Measurements from ENCODE around the gene KIAA1671. TPM values are rescaled to one million over a fixed set of nuclear protein-coding genes. Genes with fewer than 3 reads are reported as not detected.

The KIAA1671 gene
- total RNA-seq, 1 donor from 2014 or later, result 8.3 TPM

DNA sequence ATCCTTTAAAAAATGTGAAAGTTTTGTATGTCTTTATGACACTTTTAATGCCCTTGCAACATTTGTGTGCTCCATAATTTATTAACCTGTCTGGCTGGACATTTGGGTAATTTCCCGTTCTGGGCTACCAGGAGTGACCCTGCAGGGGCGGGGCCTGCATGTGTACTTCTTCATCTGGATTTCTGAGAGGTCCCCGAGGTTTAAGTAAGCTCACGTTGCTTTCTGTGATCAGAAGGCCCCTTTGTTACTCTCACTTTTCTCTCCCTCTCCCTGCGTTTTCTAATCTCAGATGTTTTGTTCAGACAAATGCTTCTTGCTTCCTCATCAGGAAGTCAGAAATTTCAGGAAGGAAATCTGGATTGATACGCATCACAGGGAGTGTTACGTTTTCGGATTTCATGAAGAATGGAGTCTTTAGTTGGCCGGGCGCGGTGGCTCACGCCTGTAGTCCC lies 168.3 kb downstream of the KIAA1671 start:
- no peak overlapping the region for H3K27ac Mint-ChIP-seq (ENCODE audit: unreplicated experiment)
- TF ChIP-seq CTCF (IDR thresholded peaks at IDR 0.05), result no peak
- H3K9me3 Mint-ChIP-seq (ENCODE audit: unreplicated experiment), result no peaks in the 10 kb centered on the region
- peaks cover 7% of the 10 kb centered on the region for H3K4me1 Mint-ChIP-seq (ENCODE audit: unreplicated experiment)
- no peak for DNase-seq (ENCODE audit: extremely low spot score, unreplicated experiment)
- no peak overlapping the region for H3K4me3 Mint-ChIP-seq (ENCODE audit: unreplicated experiment)
- peaks cover 10% of the 10 kb centered on the region for H3K27me3 Mint-ChIP-seq (ENCODE audit: unreplicated experiment)
- H3K36me3 Mint-ChIP-seq (ENCODE audit: unreplicated experiment), result no peaks in the 10 kb centered on the region

GRCh38 chr22:25122136-25122764 lies 169.7 kb downstream of the KIAA1671 start:
- Mint-ChIP-seq H3K9me3 (ENCODE audit: unreplicated experiment) (no peaks in the 10 kb centered on the region), H3K27ac (ENCODE audit: unreplicated experiment) (no peak overlapping the region), H3K4me1 (ENCODE audit: unreplicated experiment) (peaks cover 7% of the 10 kb centered on the region), H3K27me3 (ENCODE audit: unreplicated experiment) (peaks cover 10% of the 10 kb centered on the region), H3K4me3 (ENCODE audit: unreplicated experiment) (no peak overlapping the region), H3K36me3 (ENCODE audit: unreplicated experiment) (no peaks in the 10 kb centered on the region)
- no peak for TF ChIP-seq CTCF (IDR thresholded peaks at IDR 0.05)
- no peak for DNase-seq (ENCODE audit: extremely low spot score, unreplicated experiment)

DNA sequence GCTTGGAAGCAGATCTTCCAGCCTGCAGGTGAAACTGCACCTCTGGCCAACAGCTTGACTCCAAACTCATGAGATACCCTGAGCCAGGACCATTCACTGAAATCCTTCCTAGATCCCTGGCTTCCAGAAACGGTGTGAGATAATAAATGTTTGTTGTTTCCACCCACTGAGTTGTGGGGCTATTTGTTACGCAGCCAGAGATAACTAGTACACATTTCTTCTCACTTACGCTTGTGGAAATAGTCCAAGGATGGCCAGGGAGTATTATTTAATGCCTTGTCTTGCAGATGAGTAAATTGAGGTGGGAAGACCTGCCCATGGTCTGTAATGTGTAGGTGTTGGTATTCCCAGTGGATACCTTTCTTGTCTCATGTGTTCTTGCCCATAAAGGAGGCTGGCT lies 171.2 kb downstream of the KIAA1671 start:
- Mint-ChIP-seq H3K4me1 (ENCODE audit: unreplicated experiment) (peaks cover 7% of the 10 kb centered on the region), H3K27me3 (ENCODE audit: unreplicated experiment) (peaks cover 11% of the 10 kb centered on the region)

GRCh38 chr22:25125693-25126357 lies 173.3 kb downstream of the KIAA1671 start:
- H3K9me3 Mint-ChIP-seq (ENCODE audit: unreplicated experiment), result no peaks in the 10 kb centered on the region
- H3K4me3 Mint-ChIP-seq (ENCODE audit: unreplicated experiment), result no peak overlapping the region
- H3K36me3 Mint-ChIP-seq (ENCODE audit: unreplicated experiment), result no peaks in the 10 kb centered on the region
- TF ChIP-seq CTCF (IDR thresholded peaks at IDR 0.05), result no peak
- no peak overlapping the region for H3K27ac Mint-ChIP-seq (ENCODE audit: unreplicated experiment)
- DNase-seq (ENCODE audit: extremely low spot score, unreplicated experiment), result no peak
- H3K4me1 Mint-ChIP-seq (ENCODE audit: unreplicated experiment), result no peaks in the 10 kb centered on the region
- H3K27me3 Mint-ChIP-seq (ENCODE audit: unreplicated experiment), result peaks cover 6% of the 10 kb centered on the region

More for the DNA sequence above, 171.2 kb downstream of the KIAA1671 start:
- no peak for DNase-seq (ENCODE audit: extremely low spot score, unreplicated experiment)
- Mint-ChIP-seq H3K9me3 (ENCODE audit: unreplicated experiment) (no peaks in the 10 kb centered on the region), H3K36me3 (ENCODE audit: unreplicated experiment) (no peaks in the 10 kb centered on the region), H3K27ac (ENCODE audit: unreplicated experiment) (no peak overlapping the region), H3K4me3 (ENCODE audit: unreplicated experiment) (no peak overlapping the region)
- no peak for TF ChIP-seq CTCF (IDR thresholded peaks at IDR 0.05)

- TF ChIP-seq CTCF (IDR thresholded peaks at IDR 0.05), result no peak
- H3K4me1 Mint-ChIP-seq (ENCODE audit: unreplicated experiment), result no peaks in the 10 kb centered on the region
- no peak for DNase-seq (ENCODE audit: extremely low spot score, unreplicated experiment)
- no peak overlapping the region for H3K27ac Mint-ChIP-seq (ENCODE audit: unreplicated experiment)
- H3K4me3 Mint-ChIP-seq (ENCODE audit: unreplicated experiment), result no peak overlapping the region
- peaks cover 4% of the 10 kb centered on the region for H3K27me3 Mint-ChIP-seq (ENCODE audit: unreplicated experiment)
- no peaks in the 10 kb centered on the region for H3K36me3 Mint-ChIP-seq (ENCODE audit: unreplicated experiment)
- no peaks in the 10 kb centered on the region for H3K9me3 Mint-ChIP-seq (ENCODE audit: unreplicated experiment)
These were observed 174.0 kb downstream of the KIAA1671 start for GRCh38 chr22:25126510-25126909.
